ENCODE data around the gene EFCAB9.
"Not testable (repeated sequence)": the region's sequence is repeated elsewhere in the genome, so short reads cannot be mapped to it uniquely, and the experiment has no call there.

EFCAB9 gene

GRCh38 chr5:172188893-172189692 lies 4.9 kb upstream of the EFCAB9 start:
- DNase-seq, result no peak

GRCh38 chr5:172189693-172190296 lies 4.2 kb upstream of the EFCAB9 start:
- DNase-seq, result no peak

- DNase-seq, result no peak
Observed at GRCh38 chr5:172194985-172195774, 1.2 kb downstream of the EFCAB9 start.

- DNase-seq, result not testable (repeated sequence)
Observed at GRCh38 chr5:172197775-172198174, 3.8 kb downstream of the EFCAB9 start.

GRCh38 chr5:172199446-172199845 lies 5.5 kb downstream of the EFCAB9 start:
- no peak for DNase-seq

GRCh38 chr5:172200476-172200875 lies 6.5 kb downstream of the EFCAB9 start:
- DNase-seq, result no peak

GRCh38 chr5:172205984-172206383 lies 12.0 kb downstream of the EFCAB9 start:
- not testable (repeated sequence) for DNase-seq

- no peak for DNase-seq
Observed at GRCh38 chr5:172207511-172207910, 13.5 kb downstream of the EFCAB9 start.

GRCh38 chr5:172209714-172210113 lies 15.7 kb downstream of the EFCAB9 start:
- DNase-seq, result no peak

GRCh38 chr5:172211676-172212075 lies 17.7 kb downstream of the EFCAB9 start:
- no peak for DNase-seq

GRCh38 chr5:172213126-172213525 lies 19.2 kb downstream of the EFCAB9 start:
- DNase-seq, result no peak

GRCh38 chr5:172216345-172216744 lies 22.4 kb downstream of the EFCAB9 start:
- no peak for DNase-seq

- no peak for DNase-seq
Observed at GRCh38 chr5:172219296-172219695, 25.3 kb downstream of the EFCAB9 start.

- no peak for DNase-seq
Observed at GRCh38 chr5:172223901-172224873, 30.2 kb downstream of the EFCAB9 start.

- DNase-seq, result no peak
Observed at GRCh38 chr5:172224996-172225395, 31.0 kb downstream of the EFCAB9 start.

- DNase-seq, result no peak
Observed at GRCh38 chr5:172229904-172230303, 35.9 kb downstream of the EFCAB9 start.

GRCh38 chr5:172234031-172234430 lies 40.1 kb downstream of the EFCAB9 start:
- no peak for DNase-seq

GRCh38 chr5:172235132-172235780 lies 41.3 kb downstream of the EFCAB9 start:
- no peak for DNase-seq

- DNase-seq, result peak; percentile 19
Observed at GRCh38 chr5:172235827-172236736, 42.1 kb downstream of the EFCAB9 start.

- no peak for DNase-seq
Observed at GRCh38 chr5:172238334-172238733, 44.4 kb downstream of the EFCAB9 start.

GRCh38 chr5:172243302-172243701 lies 49.3 kb downstream of the EFCAB9 start:
- DNase-seq, result no peak

All from kidney glomerular epithelial cell (primary cell).